Retinal pigment epithelial cell (primary cell): ENCODE data around the gene GCN1.

Experiments
- DNase-seq: peaks from one replicate; pipeline ENCODE4 v3.0.0-alpha.2; 2010; ENCODE audit warnings: low read depth
- H3K4me3 ChIP-seq: 2 replicates; pipeline ENCODE4 v1.5.1; 2011; ENCODE audit warnings: mild to moderate bottlenecking, low read length, control low read depth, moderate library complexity
- CTCF ChIP-seq: conservative IDR thresholded peaks from 2 replicates; pipeline ENCODE4 v1.5.1; 2011; ENCODE audit warnings: low read depth, low read length, control low read depth, inconsistent platforms

Gene GCN1

GRCh38 chr12:120131116-120131515, 63.4 kb downstream of the GCN1 start:
- TF ChIP-seq CTCF, result no peak
- no peak for DNase-seq

GRCh38 chr12:120130011-120130410, 64.5 kb downstream of the GCN1 start:
- TF ChIP-seq CTCF, result no peak
- H3K4me3 ChIP-seq, result no peak overlapping the region
- DNase-seq, result no peak

More at GRCh38 chr12:120131116-120131515, 63.4 kb downstream of the GCN1 start:
- no peak overlapping the region for H3K4me3 ChIP-seq

GRCh38 chr12:120126635-120127005, 67.9 kb downstream of the GCN1 start:
- H3K4me3 ChIP-seq, result no peak overlapping the region
- TF ChIP-seq CTCF, result no peak
- no peak for DNase-seq

GRCh38 chr12:120125792-120126634, 68.5 kb downstream of the GCN1 start:
- H3K4me3 ChIP-seq, result no peak overlapping the region
- TF ChIP-seq CTCF, result no peak

GRCh38 chr12:120125029-120125428, 69.5 kb downstream of the GCN1 start:
- no peak for DNase-seq
- no peak for TF ChIP-seq CTCF
- no peak overlapping the region for H3K4me3 ChIP-seq

More at GRCh38 chr12:120125792-120126634, 68.5 kb downstream of the GCN1 start:
- DNase-seq, result no peak

GRCh38 chr12:120121766-120122293, 72.7 kb downstream of the GCN1 start:
- DNase-seq, result no peak
- TF ChIP-seq CTCF, result no peak
- H3K4me3 ChIP-seq, result no peak overlapping the region

- TF ChIP-seq CTCF, result no peak
- DNase-seq, result no peak
- no peak overlapping the region for H3K4me3 ChIP-seq
Observed at GRCh38 chr12:120121343-120121742, 73.2 kb downstream of the GCN1 start.
